NOMO-1 treated with DMSO at 0.1 percent for 48 hours (cell line): ENCODE results near the gene TMEM174.

Experiments
- DNase-seq: peaks from one replicate; lab custom pipeline; 2025; ENCODE audit not compliant: unreplicated experiment; lab: John Stamatoyannopoulos, UW

The TMEM174 gene

GRCh38 chr5:73221726-73222125 is 48.7 kb downstream of the TMEM174 start:
- no peak for DNase-seq

GRCh38 chr5:73222173-73222572 is 49.2 kb downstream of the TMEM174 start:
- DNase-seq: no peak
